HL-60 (cell line): Measurements from ENCODE around the gene GMDS.

ENCODE experiments used
- DNase-seq, 2 experiments: peaks; one replicate each; pipeline ENCODE4 v3.0.0-alpha.2; 2010 to 2020; ENCODE audit warnings: low read depth in 1 of 2, low spot score in 1 of 2
- H3K27ac ChIP-seq: fragments of 250-450 bp; sonication (Bioruptor Pico); replicated peaks from 2 replicates; pipeline ENCODE4 v1.5.1; 2020; ENCODE audit warnings: mild to moderate bottlenecking, moderate library complexity
- H3K27me3 ChIP-seq: fragments of 250-450 bp; sonication (Bioruptor Pico); 2 replicates; pipeline ENCODE4 v1.5.1; 2021; ENCODE audit warnings: mild to moderate bottlenecking, moderate library complexity; ENCODE audit not compliant: insufficient read depth, poor library complexity, severe bottlenecking
- H3K4me3 ChIP-seq: replicated peaks from 2 replicates; pipeline ENCODE4 v1.5.1; 2011; ENCODE audit warnings: mild to moderate bottlenecking, control low read depth, low read length; ENCODE audit not compliant: insufficient read depth
- GABPA ChIP-seq: IDR thresholded peaks from 2 replicates; pipeline ENCODE4 v1.6.1; 2012; ENCODE audit warnings: low read depth
- POLR2AphosphoS5 ChIP-seq: IDR thresholded peaks from 2 replicates; pipeline ENCODE4 v1.6.1; 2012; ENCODE audit warnings: low read depth
- REST ChIP-seq: IDR thresholded peaks from 2 replicates; pipeline ENCODE4 v1.6.1; 2012; ENCODE audit warnings: low read depth; ENCODE audit not compliant: insufficient replicate concordance
- SPI1 ChIP-seq: IDR thresholded peaks from 2 replicates; pipeline ENCODE4 v1.6.1; 2012; ENCODE audit warnings: low read depth, mild to moderate bottlenecking, borderline replicate concordance
- TF ChIP-seq, protein P1 (sequence below): IDR thresholded peaks from one replicate; pipeline ENCODE4 v1.5.1; 2011; ENCODE audit warnings: low read length, control low read depth, inconsistent platforms; ENCODE audit not compliant: insufficient read depth

The GMDS gene

GRCh38 chr6:2037237-2037926 lies 208.0 kb downstream of the GMDS start:
- Histone ChIP-seq H3K4me3 (no peak overlapping the region), H3K27me3 (no peaks in the 10 kb centered on the region), H3K27ac (no peak overlapping the region)
- TF ChIP-seq POLR2AphosphoS5 (no peak), SPI1 (no peak), REST (no peak), GABPA (no peak)
- TF ChIP-seq, protein P1, sequence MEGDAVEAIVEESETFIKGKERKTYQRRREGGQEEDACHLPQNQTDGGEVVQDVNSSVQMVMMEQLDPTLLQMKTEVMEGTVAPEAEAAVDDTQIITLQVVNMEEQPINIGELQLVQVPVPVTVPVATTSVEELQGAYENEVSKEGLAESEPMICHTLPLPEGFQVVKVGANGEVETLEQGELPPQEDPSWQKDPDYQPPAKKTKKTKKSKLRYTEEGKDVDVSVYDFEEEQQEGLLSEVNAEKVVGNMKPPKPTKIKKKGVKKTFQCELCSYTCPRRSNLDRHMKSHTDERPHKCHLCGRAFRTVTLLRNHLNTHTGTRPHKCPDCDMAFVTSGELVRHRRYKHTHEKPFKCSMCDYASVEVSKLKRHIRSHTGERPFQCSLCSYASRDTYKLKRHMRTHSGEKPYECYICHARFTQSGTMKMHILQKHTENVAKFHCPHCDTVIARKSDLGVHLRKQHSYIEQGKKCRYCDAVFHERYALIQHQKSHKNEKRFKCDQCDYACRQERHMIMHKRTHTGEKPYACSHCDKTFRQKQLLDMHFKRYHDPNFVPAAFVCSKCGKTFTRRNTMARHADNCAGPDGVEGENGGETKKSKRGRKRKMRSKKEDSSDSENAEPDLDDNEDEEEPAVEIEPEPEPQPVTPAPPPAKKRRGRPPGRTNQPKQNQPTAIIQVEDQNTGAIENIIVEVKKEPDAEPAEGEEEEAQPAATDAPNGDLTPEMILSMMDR = no peak
- no peak for DNase-seq

DNA sequence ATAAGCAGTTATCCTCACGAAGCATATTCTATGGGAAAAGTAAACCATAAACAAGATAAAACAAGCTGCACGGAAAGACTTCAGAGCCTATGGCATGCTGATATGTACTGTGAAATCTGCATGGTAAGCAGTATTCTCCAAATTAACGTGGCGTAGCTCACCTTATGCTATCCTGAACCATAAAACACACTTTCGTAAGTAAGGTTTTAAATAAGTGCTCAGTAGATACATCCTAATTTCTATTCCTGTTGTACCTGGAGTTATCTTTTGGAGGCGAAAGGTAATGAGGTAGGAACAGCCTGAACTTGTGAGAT lies 208.7 kb downstream of the GMDS start:
- H3K4me3 ChIP-seq = no peak overlapping the region
- DNase-seq = no peak
- no peak for TF ChIP-seq REST
- TF ChIP-seq, protein P1 = no peak
- no peak overlapping the region for H3K27ac ChIP-seq
- no peaks in the 10 kb centered on the region for H3K27me3 ChIP-seq

DNA sequence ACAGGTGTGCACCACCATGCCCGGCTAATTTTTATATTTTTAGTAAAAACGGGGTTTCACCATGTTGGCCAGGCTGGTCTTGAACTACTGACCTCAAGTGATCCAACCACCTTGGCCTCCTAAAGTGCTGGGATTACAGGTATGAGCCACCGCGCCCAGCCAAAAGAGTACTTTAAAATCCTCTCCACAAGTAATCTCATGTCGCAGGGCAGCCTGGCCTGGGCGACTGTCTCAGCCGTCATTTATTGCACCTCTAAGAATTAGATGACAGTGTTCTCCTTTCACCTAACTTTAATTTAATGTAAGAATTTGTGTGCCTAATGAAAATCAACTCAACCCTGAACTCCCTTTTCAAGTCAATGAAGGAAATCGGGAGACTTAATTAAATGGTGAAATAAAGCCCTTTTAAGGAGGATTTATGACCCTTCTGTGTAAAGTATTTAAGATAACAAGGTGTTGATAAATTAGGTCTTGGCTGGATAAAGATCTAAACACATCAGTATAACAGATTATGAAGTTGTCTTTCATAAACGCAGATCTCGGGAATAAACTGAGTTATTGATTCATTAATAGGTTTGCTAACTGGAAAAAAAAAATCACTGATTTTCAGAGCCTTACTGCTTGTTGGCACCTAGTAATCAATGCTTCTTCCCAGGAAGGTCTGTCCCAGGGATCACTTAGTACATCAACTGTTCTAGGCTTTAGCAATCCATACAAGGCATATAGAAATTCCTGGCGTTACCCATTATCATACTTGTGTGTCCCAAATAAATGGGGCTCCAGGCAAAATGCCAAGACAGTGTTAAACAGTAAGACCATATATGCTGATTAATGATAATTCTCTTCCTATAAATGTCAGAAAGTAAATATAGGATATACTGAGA lies 209.3 kb downstream of the GMDS start:
- TF ChIP-seq REST = no peak
- no peak for TF ChIP-seq SPI1
- TF ChIP-seq, protein P1 = no peak
- no peak for TF ChIP-seq GABPA
- TF ChIP-seq POLR2AphosphoS5 = no peak
- no peak overlapping the region for H3K27ac ChIP-seq
- H3K27me3 ChIP-seq = no peaks in the 10 kb centered on the region
- DNase-seq = no peak
- no peak overlapping the region for H3K4me3 ChIP-seq
